Left ventricle myocardium inferior (tissue), 1 donor: Measurements from ENCODE around the gene SYCN. TPM values are rescaled to one million over a fixed set of nuclear protein-coding genes. Genes with fewer than 3 reads are reported as not detected.

Experiments
- DNase-seq: peaks from one replicate; pipeline ENCODE4 v3.0.0-alpha.2; 2020
- H3K27ac ChIP-seq: fragments of 200-600 bp; replicated peaks from 2 replicates; pipeline ENCODE4 v1.8.0; 2021
- H3K27me3 ChIP-seq: fragments of 200-600 bp; 2 replicates; pipeline ENCODE4 v1.8.0; 2021; ENCODE audit warnings: low read depth
- H3K36me3 ChIP-seq: fragments of 200-600 bp; 2 replicates; pipeline ENCODE4 v1.8.0; 2021
- H3K4me1 ChIP-seq: fragments of 200-600 bp; 2 replicates; pipeline ENCODE4 v1.8.0; 2021
- H3K4me3 ChIP-seq: fragments of 200-600 bp; 2 replicates; pipeline ENCODE4 v1.8.0; 2021; ENCODE audit warnings: mild to moderate bottlenecking, moderate library complexity
- H3K9me3 ChIP-seq: fragments of 200-600 bp; replicated peaks from 2 replicates; pipeline ENCODE4 v1.8.0; 2021
- intact Hi-C: fragments of 100-400 bp; cut with micrococcal nuclease; formaldehyde crosslinking; loops from one replicate; pipeline ENCODE4 v1.11.0; 2022
- total RNA-seq: library from RNA; stranded (reverse); fragmentation: NEBNext Ultra II Directional; extraction: Animal tissue kit (Norgen Biotek cat#: 25700); gene quantifications from one replicate; pipeline ENCODE4 v1.2.1, GENCODE V29; 2021
- TF ChIP-seq, protein P1 (sequence below): fragments of 200-600 bp; IDR thresholded peaks from 2 replicates; pipeline ENCODE4 v1.8.0; 2021; ENCODE audit warnings: antibody characterized with exemption, mild to moderate bottlenecking, borderline replicate concordance
- donor health status: DM: no; HTN: yes; CAD: no; lungs with severe emphysema.

The SYCN gene
- total RNA-seq, 1 donor from 2014 or later = not detected

- intact Hi-C loops = no loop called here
- H3K4me1 ChIP-seq = peaks cover 5% of the 10 kb centered on the region
- no peak overlapping the region for H3K27ac ChIP-seq
- H3K4me3 ChIP-seq = no peak overlapping the region
- no peaks in the 10 kb centered on the region for H3K36me3 ChIP-seq
- peaks cover 97% of the 10 kb centered on the region for H3K27me3 ChIP-seq
- no peak for DNase-seq
- no peaks in the 10 kb centered on the region for H3K9me3 ChIP-seq
- TF ChIP-seq, protein P1, sequence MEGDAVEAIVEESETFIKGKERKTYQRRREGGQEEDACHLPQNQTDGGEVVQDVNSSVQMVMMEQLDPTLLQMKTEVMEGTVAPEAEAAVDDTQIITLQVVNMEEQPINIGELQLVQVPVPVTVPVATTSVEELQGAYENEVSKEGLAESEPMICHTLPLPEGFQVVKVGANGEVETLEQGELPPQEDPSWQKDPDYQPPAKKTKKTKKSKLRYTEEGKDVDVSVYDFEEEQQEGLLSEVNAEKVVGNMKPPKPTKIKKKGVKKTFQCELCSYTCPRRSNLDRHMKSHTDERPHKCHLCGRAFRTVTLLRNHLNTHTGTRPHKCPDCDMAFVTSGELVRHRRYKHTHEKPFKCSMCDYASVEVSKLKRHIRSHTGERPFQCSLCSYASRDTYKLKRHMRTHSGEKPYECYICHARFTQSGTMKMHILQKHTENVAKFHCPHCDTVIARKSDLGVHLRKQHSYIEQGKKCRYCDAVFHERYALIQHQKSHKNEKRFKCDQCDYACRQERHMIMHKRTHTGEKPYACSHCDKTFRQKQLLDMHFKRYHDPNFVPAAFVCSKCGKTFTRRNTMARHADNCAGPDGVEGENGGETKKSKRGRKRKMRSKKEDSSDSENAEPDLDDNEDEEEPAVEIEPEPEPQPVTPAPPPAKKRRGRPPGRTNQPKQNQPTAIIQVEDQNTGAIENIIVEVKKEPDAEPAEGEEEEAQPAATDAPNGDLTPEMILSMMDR = no peak
These were observed 9.1 kb downstream of the SYCN start for GRCh38 chr19:39194832-39195542.

- no peak overlapping the region for H3K27ac ChIP-seq
- TF ChIP-seq, protein P1 = no peak
- intact Hi-C loops = no loop called here
- H3K36me3 ChIP-seq = no peaks in the 10 kb centered on the region
- H3K27me3 ChIP-seq = peaks cover 97% of the 10 kb centered on the region
- peaks cover 5% of the 10 kb centered on the region for H3K4me1 ChIP-seq
- no peak overlapping the region for H3K4me3 ChIP-seq
- H3K9me3 ChIP-seq = no peaks in the 10 kb centered on the region
- DNase-seq = no peak
These were observed 10.3 kb downstream of the SYCN start for GRCh38 chr19:39193803-39194202.

DNA sequence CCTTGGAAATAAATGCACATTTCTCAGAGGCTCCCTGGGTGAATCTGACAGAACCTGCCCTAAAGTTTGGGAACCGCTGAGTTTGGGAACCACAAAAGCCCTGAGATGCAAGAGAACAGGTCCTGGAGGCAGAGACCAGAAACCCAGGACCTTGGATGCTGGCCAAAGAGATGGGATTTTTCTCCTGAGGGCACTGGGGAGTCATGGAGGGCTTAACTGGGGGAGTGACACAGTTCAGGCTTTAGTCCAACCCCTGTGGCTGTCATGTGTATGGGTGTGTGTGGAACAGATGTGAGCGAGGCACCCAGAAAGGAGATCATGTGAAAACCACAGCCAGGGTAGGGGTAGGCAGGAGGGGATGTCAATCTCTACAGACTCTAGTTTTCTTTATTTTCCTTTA, 11.2 kb downstream of the SYCN start:
- TF ChIP-seq, protein P1 = no peak
- Histone ChIP-seq H3K4me3 (no peak overlapping the region), H3K4me1 (peaks cover 5% of the 10 kb centered on the region), H3K36me3 (no peaks in the 10 kb centered on the region), H3K27ac (no peak overlapping the region), H3K27me3 (peaks cover 97% of the 10 kb centered on the region), H3K9me3 (no peaks in the 10 kb centered on the region)
- intact Hi-C loops = no loop called here
- DNase-seq = no peak

GRCh38 chr19:39190768-39191167, 13.3 kb downstream of the SYCN start:
- no peaks in the 10 kb centered on the region for H3K36me3 ChIP-seq
- H3K4me3 ChIP-seq = no peak overlapping the region
- DNase-seq = no peak
- H3K27ac ChIP-seq = no peak overlapping the region
- intact Hi-C loops = no loop called here
- H3K4me1 ChIP-seq = peaks cover 5% of the 10 kb centered on the region
- TF ChIP-seq, protein P1 = no peak
- H3K27me3 ChIP-seq = peaks cover 86% of the 10 kb centered on the region
- no peaks in the 10 kb centered on the region for H3K9me3 ChIP-seq

GRCh38 chr19:39188960-39189359, 15.1 kb downstream of the SYCN start:
- no peak overlapping the region for H3K4me3 ChIP-seq
- intact Hi-C loops = no loop called here
- no peaks in the 10 kb centered on the region for H3K9me3 ChIP-seq
- peaks cover 68% of the 10 kb centered on the region for H3K27me3 ChIP-seq
- TF ChIP-seq, protein P1 = no peak
- no peak overlapping the region for H3K27ac ChIP-seq
- H3K4me1 ChIP-seq = peaks cover 5% of the 10 kb centered on the region
- H3K36me3 ChIP-seq = no peaks in the 10 kb centered on the region
- no peak for DNase-seq
